ENCODE measurements around the gene MAP4K5. TPM values are rescaled to one million over a fixed set of nuclear protein-coding genes. Genes with fewer than 3 reads are reported as not detected.

MAP4K5 gene
- total and polyA plus RNA-seq, 2 of the 4 experiments (the other 2 are of a cell fraction), result 33.1 to 46.1 TPM

- in situ Hi-C loops (cut with MboI; ENCODE audit: low sequenced_read_pairs), result no loop called here
- POLR2A ChIA-PET (ENCODE audit: unreplicated experiment), result no interaction called here
Measured at GRCh38 chr14:50534416-50534815, 2.0 kb upstream of the MAP4K5 start.

More at GRCh38 chr14:50534416-50534815, 2.0 kb upstream of the MAP4K5 start:
- Histone ChIP-seq H2BK20ac (ENCODE audit: low read depth, low read length) (no peak overlapping the region), H3K56ac (ENCODE audit: extremely low read depth, insufficient read depth, low read length) (no peak overlapping the region), H3K27me3 (ENCODE audit: control insufficient read depth, insufficient read depth, low read length) (no peaks in the 10 kb centered on the region), H4K20me1 (ENCODE audit: insufficient read depth, low read length) (peaks cover 14% of the 10 kb centered on the region; the same call in 1 of the 2 replicates), H4K5ac (ENCODE audit: low read depth, low read length) (no peak overlapping the region), H4K91ac (ENCODE audit: insufficient read depth, low read depth, low read length) (no peak overlapping the region), H3K4me2 (ENCODE audit: low read depth, low read length) (no peak overlapping the region), H3K9me3 (ENCODE audit: control insufficient read depth, insufficient read depth, low read length) (no peaks in the 10 kb centered on the region), H3K9ac (ENCODE audit: low read depth, low read length) (no peak overlapping the region), H3K36me3 (ENCODE audit: control insufficient read depth, insufficient read depth, low read length) (no peaks in the 10 kb centered on the region; the same call in 1 of the 2 replicates), H3K4me3 (ENCODE audit: insufficient read depth, low read depth, low read length) (no peak overlapping the region), H2AK9ac (replicated peaks; ENCODE audit: low read depth, low read length, poor library complexity) (no peak overlapping the region), H2AFZ (replicated peaks; ENCODE audit: low read length, poor library complexity) (no peak overlapping the region), H3K9me1 (ENCODE audit: insufficient read depth, low read length) (0 out of 2 replicates have a peak, but pooled peaks cover 5% of the 10 kb centered on the region), H2BK15ac (ENCODE audit: low read depth, low read length) (no peak overlapping the region), H3K27ac (ENCODE audit: insufficient read depth, low read length) (no peak overlapping the region), H3K4me1 (ENCODE audit: control insufficient read depth, insufficient read depth, low read length) (peaks cover 9% of the 10 kb centered on the region), H3K79me1 (ENCODE audit: low read depth in 1 of 2, low read length in 2 of 2) (peaks cover 3 to 16% of the 10 kb centered on the region in 2 experiments; a peak in 1 of 4 replicates), H2AK5ac (ENCODE audit: low read depth, low read length) (no peak overlapping the region), H3K18ac (ENCODE audit: low read depth, low read length) (no peak overlapping the region), H4K8ac (ENCODE audit: low read depth in 2 of 2, low read length in 2 of 2) (no peak overlapping the region), H3K14ac (replicated peaks; ENCODE audit: low read depth, low read length) (no peak overlapping the region), H2BK120ac (ENCODE audit: low read depth, low read length) (no peak overlapping the region), H3K4ac (ENCODE audit: low read depth, low read length) (no peak overlapping the region), H2BK5ac (ENCODE audit: low read depth, low read length, poor library complexity, severe bottlenecking) (no peak overlapping the region), H3K23ac (ENCODE audit: low read depth, low read length) (no peak overlapping the region)
- WGBS, 2 experiments (ENCODE audit: extremely low coverage in 2 of 2, insufficient read length in 1 of 2), result no CpG with 5 or more reads among the region's 3 CpGs
- no peak for TF ChIP-seq MAZ (IDR thresholded peaks at IDR 0.05; ENCODE audit: borderline replicate concordance, low read depth, low read length)
- TF ChIP-seq BHLHE40 (IDR thresholded peaks at IDR 0.05; ENCODE audit: low read depth, low read length), result no peak
- TF ChIP-seq MXI1 (IDR thresholded peaks at IDR 0.05; ENCODE audit: borderline replicate concordance, low read depth, low read length), result no peak
- no peak for TF ChIP-seq NFE2L2 (IDR thresholded peaks at IDR 0.05; ENCODE audit: low read depth, low read length)
- no peak for TF ChIP-seq CEBPB (IDR thresholded peaks at IDR 0.05; ENCODE audit: low read depth, low read length)
- no peak for TF ChIP-seq MAFK (IDR thresholded peaks at IDR 0.05; ENCODE audit: low read depth, low read length)
- TF ChIP-seq CHD1 (IDR thresholded peaks at IDR 0.05; ENCODE audit: low read depth, low read length), result no peak
- CTCF ChIA-PET, result no interaction called here
- ATAC-seq (ENCODE audit: low read depth) (no peak), DNase-seq (no peak)
- intact Hi-C loops (cut with micrococcal nuclease), result loop anchor here (5.0 to 10.0 kb wide), 3 partner anchors 137 to 417 kb away; partner anchors contain the start of genes CDKL1, SOS2 and VCPKMT
- no TSS peak for BruUV-seq (replicated peaks)
- dilution Hi-C loops (cut with HindIII; ENCODE audit: low sequenced_read_pairs, unreplicated experiment), result no loop called here

All from IMR-90 (cell line).